Measurements from ENCODE around the gene JMJD7. TPM values are rescaled to one million over a fixed set of nuclear protein-coding genes. Genes with fewer than 3 reads are reported as not detected.
A peak's percentile ranks its signal among the peaks of the same experiment; 100 is the strongest.

JMJD7 gene
- total RNA-seq, 2 experiments from 2014 or later, result 18.2 to 22.4 TPM

GRCh38 chr15:41804361-41804760, 23.5 kb upstream of the JMJD7 start:
- peaks cover 20% of the 10 kb centered on the region for H3K36me3 Mint-ChIP-seq (ENCODE audit: low read depth)
- H3K27me3 Mint-ChIP-seq, result no peaks in the 10 kb centered on the region
- no peak overlapping the region for H3K27ac Mint-ChIP-seq
- ChIA-PET POLR2A (interaction anchor here (1.0 to 1.1 kb wide), 2 partner anchors 10 to 30 kb away, joined by 3 read pairs; partner anchors contain the start of gene MAPKBP1), CTCF (interaction anchor here (0.9 to 5.8 kb wide), 2 partner anchors 9 to 31 kb away, joined by 3 to 39 read pairs; partner anchors contain the start of gene MAPKBP1)
- H3K9me3 Mint-ChIP-seq, result no peaks in the 10 kb centered on the region
- no peak overlapping the region for H3K4me3 Mint-ChIP-seq
- H3K4me1 Mint-ChIP-seq, result peaks cover 7% of the 10 kb centered on the region
- no peak for DNase-seq

- peaks cover 17% of the 10 kb centered on the region for H3K36me3 Mint-ChIP-seq (ENCODE audit: low read depth)
- DNase-seq, result no peak
- H3K9me3 Mint-ChIP-seq, result no peaks in the 10 kb centered on the region
- no peak overlapping the region for H3K27ac Mint-ChIP-seq
- no peak overlapping the region for H3K4me3 Mint-ChIP-seq
- peaks cover 11% of the 10 kb centered on the region for H3K4me1 Mint-ChIP-seq
- POLR2A ChIA-PET, result interaction anchor here (1.1 kb wide), 1 partner anchor 30 kb away, joined by 3 read pairs; the partner anchor contains the start of gene MAPKBP1
- CTCF ChIA-PET, result interaction anchor here (5.8 kb wide), 1 partner anchor 32 kb away, joined by 39 read pairs; the partner anchor contains the start of gene MAPKBP1
- no peaks in the 10 kb centered on the region for H3K27me3 Mint-ChIP-seq
Measured at GRCh38 chr15:41804916-41805666, 22.8 kb upstream of the JMJD7 start.

- H3K4me3 Mint-ChIP-seq, result no peak overlapping the region
- H3K9me3 Mint-ChIP-seq, result no peaks in the 10 kb centered on the region
- H3K4me1 Mint-ChIP-seq, result peaks cover 17% of the 10 kb centered on the region
- ChIA-PET CTCF (interaction anchor here (5.8 kb wide), 1 partner anchor 33 kb away, joined by 39 read pairs; the partner anchor contains the start of gene MAPKBP1), POLR2A (no interaction called here)
- H3K27me3 Mint-ChIP-seq, result no peaks in the 10 kb centered on the region
- no peak overlapping the region for H3K27ac Mint-ChIP-seq
- peaks cover 12% of the 10 kb centered on the region for H3K36me3 Mint-ChIP-seq (ENCODE audit: low read depth)
- no peak for DNase-seq
Measured at GRCh38 chr15:41805711-41806110, 22.2 kb upstream of the JMJD7 start.

GRCh38 chr15:41806291-41807181, 21.4 kb upstream of the JMJD7 start:
- POLR2A ChIA-PET, result no interaction called here
- Mint-ChIP-seq H3K27me3 (no peaks in the 10 kb centered on the region), H3K4me1 (peaks cover 26% of the 10 kb centered on the region), H3K36me3 (ENCODE audit: low read depth) (peaks cover 4% of the 10 kb centered on the region), H3K4me3 (no peak overlapping the region), H3K27ac (no peak overlapping the region), H3K9me3 (no peaks in the 10 kb centered on the region)
- no peak for DNase-seq
- CTCF ChIA-PET, result interaction anchor here (0.6 to 5.8 kb wide), 3 partner anchors 29 to 102 kb away, joined by 3 to 39 read pairs (median 4); partner anchors contain the start of gene MAPKBP1

- peaks cover 4% of the 10 kb centered on the region for H3K36me3 Mint-ChIP-seq (ENCODE audit: low read depth)
- no peak overlapping the region for H3K4me3 Mint-ChIP-seq
- H3K9me3 Mint-ChIP-seq, result no peaks in the 10 kb centered on the region
- POLR2A ChIA-PET, result interaction anchor here (5.5 kb wide), 1 partner anchor 34 kb away, joined by 59 read pairs; the partner anchor contains the start of gene MAPKBP1
- no peak for DNase-seq
- H3K27me3 Mint-ChIP-seq, result no peaks in the 10 kb centered on the region
- no peak overlapping the region for H3K27ac Mint-ChIP-seq
- CTCF ChIA-PET, result interaction anchor here (0.7 to 6.9 kb wide), 4 partner anchors 18 to 141 kb away, joined by 3 to 270 read pairs (median 30); partner anchors contain the start of gene MAPKBP1
- H3K4me1 Mint-ChIP-seq, result peaks cover 46% of the 10 kb centered on the region
Measured at GRCh38 chr15:41809121-41809520, 18.8 kb upstream of the JMJD7 start.

GRCh38 chr15:41809526-41810220, 18.2 kb upstream of the JMJD7 start:
- H3K36me3 Mint-ChIP-seq (ENCODE audit: low read depth), result peaks cover 4% of the 10 kb centered on the region
- no peaks in the 10 kb centered on the region for H3K9me3 Mint-ChIP-seq
- H3K4me1 Mint-ChIP-seq, result peaks cover 45% of the 10 kb centered on the region
- ChIA-PET POLR2A (interaction anchor here (1.2 to 5.5 kb wide), 2 partner anchors 10 to 35 kb away, joined by 3 to 59 read pairs; partner anchors contain the start of gene MAPKBP1), CTCF (interaction anchor here (0.7 to 6.9 kb wide), 12 partner anchors 9 to 206 kb away, joined by 3 to 270 read pairs (median 12); partner anchors contain the start of gene MAPKBP1)
- no peak overlapping the region for H3K4me3 Mint-ChIP-seq
- DNase-seq, result no peak
- H3K27me3 Mint-ChIP-seq, result no peaks in the 10 kb centered on the region
- no peak overlapping the region for H3K27ac Mint-ChIP-seq

GRCh38 chr15:41810651-41811431, 17.1 kb upstream of the JMJD7 start:
- no peaks in the 10 kb centered on the region for H3K9me3 Mint-ChIP-seq
- H3K27ac Mint-ChIP-seq, result peak overlapping the region; percentile 47
- no peaks in the 10 kb centered on the region for H3K27me3 Mint-ChIP-seq
- peak overlapping the region; percentile 21 for H3K4me3 Mint-ChIP-seq
- POLR2A ChIA-PET, result interaction anchor here (0.6 to 5.5 kb wide), 9 partner anchors 9 to 209 kb away, joined by 3 to 59 read pairs (median 3); partner anchors contain the start of gene MAPKBP1
- peaks cover 42% of the 10 kb centered on the region for H3K4me1 Mint-ChIP-seq
- H3K36me3 Mint-ChIP-seq (ENCODE audit: low read depth), result peaks cover 4% of the 10 kb centered on the region
- DNase-seq, result no peak
- CTCF ChIA-PET, result interaction anchor here (0.7 to 6.9 kb wide), 24 partner anchors 8 to 345 kb away, joined by 3 to 270 read pairs (median 6); partner anchors contain the start of gene MAPKBP1

- H3K4me1 Mint-ChIP-seq, result peaks cover 42% of the 10 kb centered on the region
- ChIA-PET CTCF (interaction anchor here (0.7 to 6.9 kb wide), 25 partner anchors 9 to 346 kb away, joined by 3 to 270 read pairs (median 6); partner anchors contain the start of gene MAPKBP1), POLR2A (interaction anchor here (0.6 to 5.5 kb wide), 10 partner anchors 15 to 210 kb away, joined by 3 to 59 read pairs (median 4); partner anchors contain the start of genes MAPKBP1 and MGA)
- no peak overlapping the region for H3K4me3 Mint-ChIP-seq
- DNase-seq, result peak; percentile 78
- no peaks in the 10 kb centered on the region for H3K9me3 Mint-ChIP-seq
- H3K27me3 Mint-ChIP-seq, result no peaks in the 10 kb centered on the region
- H3K27ac Mint-ChIP-seq, result peak overlapping the region; percentile 47
- peaks cover 8% of the 10 kb centered on the region for H3K36me3 Mint-ChIP-seq (ENCODE audit: low read depth)
Measured at GRCh38 chr15:41811432-41812195, 16.3 kb upstream of the JMJD7 start.

GRCh38 chr15:41812820-41813375, 15.0 kb upstream of the JMJD7 start:
- Mint-ChIP-seq H3K36me3 (ENCODE audit: low read depth) (peaks cover 13% of the 10 kb centered on the region), H3K27me3 (no peaks in the 10 kb centered on the region), H3K4me1 (peaks cover 42% of the 10 kb centered on the region), H3K27ac (no peak overlapping the region), H3K9me3 (no peaks in the 10 kb centered on the region), H3K4me3 (no peak overlapping the region)
- ChIA-PET CTCF (interaction anchor here (0.9 to 6.9 kb wide), 11 partner anchors 9 to 255 kb away, joined by 3 to 270 read pairs (median 10); partner anchors contain the start of gene MAPKBP1), POLR2A (interaction anchor here (5.5 kb wide), 1 partner anchor 38 kb away, joined by 59 read pairs; the partner anchor contains the start of gene MAPKBP1)
- DNase-seq, result no peak

- H3K4me3 Mint-ChIP-seq, result no peak overlapping the region
Measured at GRCh38 chr15:41813426-41813825, 14.5 kb upstream of the JMJD7 start.

More at GRCh38 chr15:41813426-41813825, 14.5 kb upstream of the JMJD7 start:
- Mint-ChIP-seq H3K36me3 (ENCODE audit: low read depth) (peaks cover 17% of the 10 kb centered on the region), H3K4me1 (peaks cover 42% of the 10 kb centered on the region), H3K27me3 (no peaks in the 10 kb centered on the region), H3K9me3 (no peaks in the 10 kb centered on the region), H3K27ac (no peak overlapping the region)
- CTCF ChIA-PET, result interaction anchor here (0.9 to 6.9 kb wide), 4 partner anchors 10 to 81 kb away, joined by 3 to 270 read pairs (median 24); partner anchors contain the start of gene MAPKBP1
- no peak for DNase-seq
- POLR2A ChIA-PET, result interaction anchor here (5.5 kb wide), 1 partner anchor 38 kb away, joined by 59 read pairs; the partner anchor contains the start of gene MAPKBP1

All from activated CD4-positive, alpha-beta memory T cell treated with anti-CD3 and anti-CD28 coated beads, Interleukin-2, amount 10 ng/mL, durations not matched to agents 7 days and 5 days (primary cell).